A549 treated with DMSO at 1 μM for 4 hours (cell line): Measurements from ENCODE around the gene CDK4. TPM values are rescaled to one million over a fixed set of nuclear protein-coding genes. Genes with fewer than 3 reads are reported as not detected.

Source experiments
- total RNA-seq: library from RNA; stranded (reverse); fragments of 200-300 nt; extraction: Qiagen RNA extraction; gene quantifications from 5 replicates; pipeline ENCODE4 v1.2.3, GENCODE V29; 2022; ENCODE audit warnings: low read depth

The CDK4 gene
- 245 to 308 TPM (median 257 TPM) in 5 replicates for total RNA-seq

DNA sequence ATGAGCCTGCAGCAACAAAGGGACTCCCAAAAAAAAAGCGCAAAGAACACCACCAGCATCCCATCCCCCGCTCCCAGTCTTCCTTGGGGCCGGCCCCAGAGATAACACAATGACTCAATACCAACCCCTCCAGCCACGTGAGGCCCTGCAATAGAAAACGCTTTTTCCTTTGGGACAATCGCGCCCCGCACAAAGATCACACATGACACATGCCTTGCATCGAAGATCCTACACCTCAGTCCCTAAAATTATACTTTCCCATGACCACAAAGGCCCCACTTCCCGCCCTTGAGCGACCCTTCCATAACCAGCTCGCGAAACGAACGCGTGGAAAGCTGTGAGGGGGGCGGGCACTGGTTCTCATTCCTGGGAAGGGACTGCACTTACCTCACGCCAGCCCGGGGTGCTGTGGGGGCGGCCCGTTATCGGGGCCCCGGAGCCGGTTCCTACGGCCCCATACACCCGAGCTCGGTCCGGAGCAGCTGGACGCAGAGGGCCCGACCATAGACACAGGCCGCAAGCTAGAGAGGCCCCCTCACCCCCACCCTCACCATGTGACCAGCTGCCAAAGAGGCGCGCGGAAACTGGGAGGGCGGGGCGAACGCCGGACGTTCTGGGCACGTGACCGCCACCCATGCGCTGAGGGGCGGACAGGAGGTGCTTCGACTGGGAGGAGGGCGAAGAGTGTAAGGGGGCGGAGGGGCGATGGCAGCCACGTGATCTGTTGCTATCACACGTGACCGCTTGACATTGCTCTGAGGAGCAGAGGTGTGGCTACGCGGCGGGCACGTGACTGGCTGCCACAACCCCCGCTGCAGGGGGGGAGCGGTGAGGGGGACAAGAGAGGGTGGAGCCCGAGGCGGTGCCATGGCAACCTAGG is at the start of gene CDK4:
Gene CDK4 (minus strand): TSS at position 523 of the 880 bp plus-strand sequence. CDS start 593 bp downstream, outside the sequence.

DNA sequence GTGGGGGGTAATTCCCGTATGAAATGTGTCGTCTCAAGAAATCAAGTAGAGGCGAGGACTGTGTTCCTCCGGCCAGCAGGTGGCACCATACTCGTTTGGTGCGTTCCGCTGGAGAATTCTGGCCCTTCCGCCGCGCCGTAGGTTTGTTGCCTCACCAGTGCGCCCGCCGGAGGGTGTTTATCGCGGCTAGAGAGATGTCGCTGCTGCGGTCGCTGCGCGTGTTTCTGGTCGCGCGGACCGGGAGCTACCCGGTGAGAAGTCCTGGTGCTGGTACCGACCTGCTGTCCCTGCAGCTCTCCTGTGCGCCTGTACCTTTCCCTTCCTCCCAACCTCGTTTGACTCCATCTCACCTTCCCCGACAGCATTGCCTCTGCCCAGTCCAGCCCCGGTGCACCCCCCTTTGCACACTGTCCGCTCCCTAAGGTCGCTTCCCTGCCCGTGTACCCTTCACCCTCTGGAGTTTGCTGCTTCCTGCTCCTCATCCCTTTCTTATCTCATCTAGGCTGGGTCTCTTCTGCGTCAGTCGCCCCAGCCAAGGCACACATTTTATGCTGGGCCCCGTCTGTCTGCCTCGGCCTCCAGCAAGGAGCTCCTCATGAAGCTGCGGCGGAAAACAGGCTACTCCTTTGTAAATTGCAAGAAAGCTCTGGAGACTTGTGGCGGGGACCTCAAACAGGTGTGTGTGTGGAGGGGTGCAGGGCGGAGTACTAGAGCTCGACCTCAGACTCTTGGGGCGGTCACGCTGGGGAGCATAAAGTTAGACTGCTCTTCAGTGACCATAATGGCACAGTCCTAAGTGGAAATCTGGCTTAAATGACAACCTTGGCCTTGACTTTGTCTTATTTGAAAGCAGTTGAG is 30.7 kb upstream of the CDK4 start, which contains the start of gene TSFM:
Gene TSFM (plus strand): TSS at position 180 of the 858 bp plus-strand sequence. CDS start 15 bp downstream, at position 195.

DNA sequence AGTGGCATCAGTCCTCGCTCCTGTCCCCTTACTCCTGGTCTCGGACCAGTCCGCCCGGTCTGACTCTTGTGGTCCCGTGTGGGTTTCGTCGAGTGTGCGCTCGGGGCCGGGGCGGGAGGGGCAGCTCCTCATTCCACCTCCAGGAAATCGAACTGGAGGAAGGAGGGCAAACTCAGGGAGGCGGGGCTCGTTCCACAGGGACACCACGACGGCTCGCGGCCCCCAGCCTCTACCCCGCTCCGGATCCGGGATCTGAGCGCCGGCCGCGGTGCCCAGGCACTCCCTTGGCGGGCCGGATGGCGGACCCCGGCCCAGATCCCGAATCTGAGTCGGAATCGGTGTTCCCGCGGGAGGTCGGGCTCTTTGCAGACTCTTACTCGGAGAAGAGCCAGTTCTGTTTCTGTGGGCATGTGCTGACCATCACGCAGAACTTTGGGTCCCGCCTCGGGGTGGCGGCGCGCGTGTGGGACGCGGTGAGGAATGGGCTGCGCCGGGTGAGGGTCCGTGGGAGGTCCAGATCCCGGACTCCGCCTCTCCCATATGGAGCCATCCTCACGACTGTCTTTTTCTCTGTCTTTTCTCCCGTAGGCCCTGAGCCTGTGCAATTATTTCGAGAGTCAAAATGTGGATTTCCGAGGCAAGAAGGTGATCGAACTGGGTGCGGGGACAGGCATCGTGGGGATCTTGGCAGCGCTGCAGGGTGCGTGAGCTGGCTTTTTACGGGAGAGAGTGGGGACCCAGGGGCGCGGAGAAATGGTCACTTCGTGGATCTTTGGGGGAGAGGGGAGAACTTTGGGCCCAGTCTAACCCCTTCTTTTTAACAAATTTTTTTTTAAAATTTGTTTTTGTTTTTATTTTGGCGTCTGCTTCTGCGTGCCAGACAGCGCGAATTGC is 20.6 kb upstream of the CDK4 start, which contains the start of gene EEF1AKMT3:
Gene EEF1AKMT3 (plus strand): TSS at position 186 of the 894 bp plus-strand sequence. CDS start 111 bp downstream, at position 297.

DNA sequence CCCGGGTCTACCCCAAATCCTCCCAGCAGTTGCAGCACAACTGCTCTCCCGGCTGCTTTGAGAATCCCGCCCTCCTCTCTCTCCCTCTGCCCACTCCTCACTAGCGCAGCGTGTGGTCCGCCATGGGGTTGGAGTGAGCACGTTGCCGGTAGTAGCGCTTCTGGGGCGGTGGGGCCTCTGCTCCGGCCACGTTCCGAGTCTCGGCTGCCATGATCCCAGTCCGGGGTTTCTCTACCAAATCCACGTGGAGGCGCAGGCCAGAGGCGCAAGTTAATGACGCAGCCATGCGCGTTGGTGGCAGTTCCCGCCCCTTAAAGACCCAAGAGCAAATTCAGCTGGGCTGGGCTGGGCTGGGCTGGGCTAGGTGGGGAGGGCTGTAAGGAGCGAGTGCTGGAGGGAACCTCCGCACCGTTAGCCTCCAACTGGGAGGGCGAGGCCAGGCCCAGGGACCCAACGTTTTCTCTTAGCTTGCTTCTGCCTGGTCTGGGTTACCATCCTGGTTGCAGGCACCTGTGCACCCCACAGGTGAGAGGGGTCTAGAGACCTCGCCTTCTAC is 19.8 kb upstream of the CDK4 start, which contains the start of gene METTL1:
Gene METTL1 (minus strand): TSS at position 233 of the 556 bp plus-strand sequence. CDS start 22 bp downstream, at position 211.

DNA sequence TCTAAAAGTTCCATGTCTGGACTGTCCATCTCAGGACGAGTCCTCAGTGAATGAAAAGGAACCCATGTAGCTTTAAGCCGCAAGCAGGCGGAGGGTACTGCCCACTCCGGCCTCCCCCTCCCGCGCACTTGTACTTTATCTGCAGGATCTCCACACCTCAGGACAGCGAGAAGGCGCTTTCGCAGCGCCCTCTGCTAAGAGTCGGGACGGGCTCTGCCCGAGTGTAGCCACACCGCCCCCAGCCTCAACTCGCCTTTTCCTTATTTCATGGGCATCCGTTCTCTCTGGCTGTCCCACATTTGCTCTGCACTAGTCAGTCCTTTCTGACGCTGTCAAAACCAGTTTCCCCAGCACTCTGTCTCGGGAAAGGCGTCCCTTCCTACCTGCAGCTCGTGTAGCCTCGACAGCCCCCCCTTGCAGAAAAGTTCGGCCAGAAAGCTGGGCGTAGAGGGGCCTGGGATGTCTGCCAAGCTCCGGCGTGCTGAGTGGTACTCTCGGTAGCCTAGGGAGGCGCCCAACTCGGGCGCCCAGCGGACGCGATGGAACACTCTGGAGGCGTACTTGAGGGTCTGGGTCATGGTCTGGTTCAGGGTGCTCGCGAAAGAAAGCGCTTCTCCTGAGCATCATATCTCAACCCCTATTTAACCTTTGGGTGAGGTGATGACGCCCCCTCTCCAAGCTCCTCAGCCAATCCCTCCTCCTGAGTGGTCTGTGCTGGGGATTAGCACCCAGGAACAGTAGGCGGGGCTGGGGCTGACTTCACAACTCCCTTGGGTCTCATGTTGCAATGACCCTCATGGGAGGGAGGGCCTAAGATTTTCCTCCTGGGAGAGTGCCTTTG is 14.6 kb upstream of the CDK4 start, which contains the start of gene CYP27B1:
Gene CYP27B1 (minus strand): TSS at position 615 of the 841 bp plus-strand sequence. CDS start 37 bp downstream, at position 578.

DNA sequence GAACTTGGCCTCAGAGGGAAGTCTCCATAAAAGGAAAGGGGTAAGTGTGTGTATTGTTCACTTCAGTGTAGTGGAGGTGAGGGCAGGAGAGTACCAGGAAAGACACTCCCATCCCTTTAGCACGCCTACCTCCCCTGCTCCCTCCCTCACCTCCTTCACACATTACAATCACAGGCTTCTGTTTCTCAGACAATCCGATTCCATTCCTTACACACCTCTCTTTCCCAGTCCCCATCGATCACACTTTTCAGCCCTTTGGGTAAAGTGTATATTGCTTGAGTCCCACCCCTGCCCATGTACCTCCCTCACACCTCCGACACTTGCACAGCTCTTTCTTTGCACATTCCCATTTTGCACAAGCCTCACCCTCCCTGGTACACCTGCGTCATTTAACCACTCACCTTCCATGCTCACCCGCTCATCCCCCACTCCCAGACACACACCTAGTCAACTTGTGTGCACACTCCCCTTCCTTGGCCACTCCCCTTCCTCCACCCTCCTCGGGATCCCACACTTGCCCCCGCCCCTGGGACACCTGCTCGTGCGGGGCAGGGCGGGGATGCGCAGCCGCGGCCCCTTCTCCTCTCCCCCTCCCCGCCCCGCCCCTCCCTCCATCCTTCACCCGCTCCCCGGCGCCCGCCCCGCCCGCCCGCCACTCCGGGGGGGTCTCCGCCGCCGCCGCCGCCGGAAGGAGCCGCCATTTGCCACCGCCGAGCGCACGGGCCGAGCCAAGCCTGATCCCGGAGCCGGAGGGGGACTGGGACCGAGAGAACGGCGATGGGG is 2.5 kb upstream of the CDK4 start, which contains the start of gene MARCHF9:
Gene MARCHF9 (plus strand): TSS at position 693 of the 783 bp plus-strand sequence. CDS start 426 bp downstream, outside the sequence.

DNA sequence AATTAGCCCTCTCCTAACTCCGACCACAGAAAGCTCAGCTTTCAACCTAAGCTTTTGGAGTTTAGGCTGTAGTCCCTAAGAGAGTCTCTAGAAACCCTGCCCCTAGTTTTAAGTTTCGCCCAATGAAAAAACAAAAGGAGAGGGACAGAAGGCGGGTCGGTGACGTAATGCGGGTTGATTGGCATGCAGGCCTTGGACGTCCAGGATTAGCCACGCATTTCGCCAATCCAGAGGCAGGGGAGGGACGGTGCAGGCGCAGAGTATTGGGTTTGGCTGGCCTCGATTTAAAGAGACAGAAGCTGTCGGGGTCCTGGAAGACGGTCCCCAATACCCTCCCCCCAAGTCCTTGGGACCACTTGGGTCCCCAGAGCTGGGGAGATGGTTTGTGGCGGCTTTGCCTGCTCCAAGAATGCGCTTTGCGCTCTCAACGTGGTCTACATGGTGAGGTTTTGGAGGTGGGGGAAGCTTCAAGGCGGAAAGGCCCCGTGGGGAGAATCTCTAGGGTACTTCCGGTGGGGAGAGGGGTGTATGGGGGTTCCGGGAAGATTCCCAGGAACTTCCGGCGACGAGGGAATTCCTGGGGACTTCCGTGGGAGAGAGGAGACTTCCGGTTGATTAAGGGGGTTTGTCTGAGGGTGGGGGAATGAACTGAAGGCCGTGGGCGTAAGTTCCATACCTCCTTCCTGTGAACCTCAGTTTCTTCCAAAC is 7.2 kb downstream of the CDK4 start, which contains the start of gene TSPAN31:
Gene TSPAN31 (plus strand): TSS at position 263 of the 708 bp plus-strand sequence. CDS start 116 bp downstream, at position 379.

DNA sequence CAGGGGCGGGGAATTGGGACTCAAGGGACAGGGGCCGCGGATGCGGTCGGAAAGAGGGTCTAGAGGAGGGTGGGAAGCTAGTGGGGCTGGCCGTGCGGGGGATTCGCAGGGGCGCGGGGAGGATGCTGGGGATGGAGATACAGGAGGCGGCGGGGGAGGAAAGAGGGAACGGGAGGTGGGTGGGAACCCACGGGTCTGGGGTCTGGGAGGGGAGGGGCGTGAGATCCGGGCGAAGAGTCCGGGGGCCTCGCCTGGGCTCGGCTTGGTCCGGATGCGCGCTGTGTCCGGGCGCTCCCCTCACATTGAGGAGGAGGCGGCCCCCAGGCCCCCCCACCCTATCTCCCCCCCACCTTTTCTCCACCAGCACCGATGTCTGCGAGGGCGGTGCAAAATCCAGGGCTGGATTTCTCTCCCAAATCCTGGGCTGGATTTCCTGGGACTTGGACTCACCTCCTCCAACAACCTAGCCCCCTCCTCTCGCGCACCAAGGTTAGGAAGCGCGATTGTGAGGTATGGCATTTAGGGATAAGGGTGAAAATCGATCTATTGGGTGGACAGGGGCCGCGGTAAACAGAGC is 13.4 kb downstream of the CDK4 start, which contains the start of gene AGAP2:
Gene AGAP2 (minus strand): TSS at position 82 of the 577 bp plus-strand sequence. CDS start 496 bp downstream, outside the sequence.

Other genes starting within 250 kb of the CDK4 start
- gene DDIT3, start 231.8 kb downstream of the CDK4 start, total RNA-seq, result 26.2 to 39.6 TPM (median 33.3 TPM) in 5 replicates
- 24.5 to 31.9 TPM (median 28.6 TPM) in 5 replicates for gene MBD6, start 229.5 kb downstream of the CDK4 start, total RNA-seq
- gene DCTN2, start 205.1 kb downstream of the CDK4 start, total RNA-seq, result 103 to 160 TPM (median 117 TPM) in 5 replicates
- gene KIF5A, start 202.3 kb downstream of the CDK4 start, total RNA-seq, result 0.18 to 0.30 TPM (median 0.21 TPM) in 5 replicates
- 40.0 to 50.3 TPM (median 42.2 TPM) in 5 replicates for gene PIP4K2C, start 161.1 kb downstream of the CDK4 start, total RNA-seq
- gene DTX3, start 147.5 kb downstream of the CDK4 start, total RNA-seq, result 17.1 to 19.8 TPM (median 17.7 TPM) in 5 replicates
- gene ARHGEF25, start 140.9 kb downstream of the CDK4 start, total RNA-seq, result 5.6 to 6.9 TPM (median 6.1 TPM) in 5 replicates
- gene B4GALNT1, start 119.1 kb downstream of the CDK4 start, total RNA-seq, result 34.2 to 52.4 TPM (median 46.8 TPM) in 5 replicates
- 112 to 120 TPM (median 115 TPM) in 5 replicates for gene OS9, start 58.2 kb downstream of the CDK4 start, total RNA-seq
- 0.06 to 0.17 TPM (median 0.13 TPM) in 5 replicates for gene AGAP2, start 13.6 kb downstream of the CDK4 start, total RNA-seq
- 15.5 to 19.6 TPM (median 18.9 TPM) in 5 replicates for gene TSPAN31, start 7.3 kb downstream of the CDK4 start, total RNA-seq
- gene MARCHF9, start 2.8 kb upstream of the CDK4 start, total RNA-seq, result 4.9 to 7.8 TPM (median 7.3 TPM) in 5 replicates
- 2.0 to 4.0 TPM (median 2.2 TPM) in 5 replicates for gene CYP27B1, start 14.8 kb upstream of the CDK4 start, total RNA-seq
- 52.8 to 58.9 TPM (median 56.8 TPM) in 5 replicates for gene METTL1, start 19.8 kb upstream of the CDK4 start, total RNA-seq
- 6.0 to 6.8 TPM (median 6.5 TPM) in 5 replicates for gene EEF1AKMT3, start 20.3 kb upstream of the CDK4 start, total RNA-seq
- gene TSFM, start 30.5 kb upstream of the CDK4 start, total RNA-seq, result 71.8 to 78.2 TPM (median 76.6 TPM) in 5 replicates
- 0.39 to 1.1 TPM (median 0.62 TPM) in 5 replicates for gene AVIL, start 66.4 kb upstream of the CDK4 start, total RNA-seq
- gene CTDSP2, start 94.4 kb upstream of the CDK4 start, total RNA-seq, result 45.4 to 60.2 TPM (median 56.6 TPM) in 5 replicates
- gene ATP23, start 189.3 kb upstream of the CDK4 start, total RNA-seq, result 5.5 to 6.5 TPM (median 6.1 TPM) in 5 replicates